Measurements from ENCODE around the gene AFDN.

The AFDN gene

GRCh38 chr6:167910652-167911051, 83.9 kb downstream of the AFDN start:
- Histone ChIP-seq H3K27ac (ENCODE audit: low read length) (no peak overlapping the region), H3K27me3 (replicated peaks; ENCODE audit: insufficient read depth, low read length) (no peaks in the 10 kb centered on the region), H3K79me2 (ENCODE audit: low read length) (no peaks in the 10 kb centered on the region), H3K4me2 (ENCODE audit: low read depth, low read length) (no peak overlapping the region), H3K9me3 (replicated peaks; ENCODE audit: insufficient read depth, low read length) (no peaks in the 10 kb centered on the region), H3K36me3 (replicated peaks; ENCODE audit: insufficient read depth, low read length) (no peaks in the 10 kb centered on the region), H4K20me1 (ENCODE audit: insufficient read depth, low read length) (no peaks in the 10 kb centered on the region), H3K4me3 (ENCODE audit: low read length) (no peak overlapping the region), H2AFZ (ENCODE audit: low read length) (no peak overlapping the region), H3K4me1 (ENCODE audit: low read length) (no peaks in the 10 kb centered on the region), H3K9me2 (replicated peaks; ENCODE audit: insufficient read depth, low read length) (no peaks in the 10 kb centered on the region), H3F3A (ENCODE audit: insufficient read depth, low read length) (no peaks in the 10 kb centered on the region), H3K9ac (ENCODE audit: low read length) (no peak overlapping the region)
- no peak for DNase-seq
- TF ChIP-seq CTCF (IDR thresholded peaks at IDR 0.05; ENCODE audit: low read length) (no peak), EZH2 (optimal IDR thresholded peaks at IDR 0.05; ENCODE audit: low read depth, low read length) (no peak), EZH2phosphoT487 (IDR thresholded peaks at IDR 0.05; ENCODE audit: low read length) (no peak)

- H3K36me3 ChIP-seq (replicated peaks; ENCODE audit: insufficient read depth, low read length), result no peaks in the 10 kb centered on the region
- no peaks in the 10 kb centered on the region for H3K27me3 ChIP-seq (replicated peaks; ENCODE audit: insufficient read depth, low read length)
- H3F3A ChIP-seq (ENCODE audit: insufficient read depth, low read length), result no peaks in the 10 kb centered on the region
- H3K9me2 ChIP-seq (replicated peaks; ENCODE audit: insufficient read depth, low read length), result no peaks in the 10 kb centered on the region
- H4K20me1 ChIP-seq (ENCODE audit: insufficient read depth, low read length), result no peaks in the 10 kb centered on the region
- H3K27ac ChIP-seq (ENCODE audit: low read length), result no peak overlapping the region
- no peaks in the 10 kb centered on the region for H3K9me3 ChIP-seq (replicated peaks; ENCODE audit: insufficient read depth, low read length)
- H2AFZ ChIP-seq (ENCODE audit: low read length), result no peak overlapping the region
- no peak for TF ChIP-seq EZH2 (optimal IDR thresholded peaks at IDR 0.05; ENCODE audit: low read depth, low read length)
- TF ChIP-seq EZH2phosphoT487 (IDR thresholded peaks at IDR 0.05; ENCODE audit: low read length), result no peak
- no peak for DNase-seq
- H3K4me2 ChIP-seq (ENCODE audit: low read depth, low read length), result no peak overlapping the region
- no peaks in the 10 kb centered on the region for H3K4me1 ChIP-seq (ENCODE audit: low read length)
- H3K4me3 ChIP-seq (ENCODE audit: low read length), result no peak overlapping the region
- no peak overlapping the region for H3K9ac ChIP-seq (ENCODE audit: low read length)
- H3K79me2 ChIP-seq (ENCODE audit: low read length), result no peaks in the 10 kb centered on the region
Observed at GRCh38 chr6:167912494-167912893, 85.8 kb downstream of the AFDN start.

GRCh38 chr6:167913699-167914098, 87.0 kb downstream of the AFDN start:
- H3K9ac ChIP-seq (ENCODE audit: low read length), result no peak overlapping the region
- no peaks in the 10 kb centered on the region for H3K9me2 ChIP-seq (replicated peaks; ENCODE audit: insufficient read depth, low read length)
- H3K4me1 ChIP-seq (ENCODE audit: low read length), result no peaks in the 10 kb centered on the region
- H2AFZ ChIP-seq (ENCODE audit: low read length), result no peak overlapping the region
- no peaks in the 10 kb centered on the region for H3K27me3 ChIP-seq (replicated peaks; ENCODE audit: insufficient read depth, low read length)
- no peaks in the 10 kb centered on the region for H3K79me2 ChIP-seq (ENCODE audit: low read length)
- DNase-seq, result no peak
- no peak for TF ChIP-seq CTCF (IDR thresholded peaks at IDR 0.05; ENCODE audit: low read length)
- no peak for TF ChIP-seq EZH2 (optimal IDR thresholded peaks at IDR 0.05; ENCODE audit: low read depth, low read length)
- TF ChIP-seq EZH2phosphoT487 (IDR thresholded peaks at IDR 0.05; ENCODE audit: low read length), result no peak
- no peaks in the 10 kb centered on the region for H3K9me3 ChIP-seq (replicated peaks; ENCODE audit: insufficient read depth, low read length)
- no peaks in the 10 kb centered on the region for H4K20me1 ChIP-seq (ENCODE audit: insufficient read depth, low read length)
- H3K4me3 ChIP-seq (ENCODE audit: low read length), result no peak overlapping the region
- H3K27ac ChIP-seq (ENCODE audit: low read length), result no peak overlapping the region
- H3F3A ChIP-seq (ENCODE audit: insufficient read depth, low read length), result no peaks in the 10 kb centered on the region
- no peak overlapping the region for H3K4me2 ChIP-seq (ENCODE audit: low read depth, low read length)
- no peaks in the 10 kb centered on the region for H3K36me3 ChIP-seq (replicated peaks; ENCODE audit: insufficient read depth, low read length)

GRCh38 chr6:167915139-167915538, 88.4 kb downstream of the AFDN start:
- H3K79me2 ChIP-seq (ENCODE audit: low read length), result no peaks in the 10 kb centered on the region
- H3K27ac ChIP-seq (ENCODE audit: low read length), result no peak overlapping the region
- no peaks in the 10 kb centered on the region for H3F3A ChIP-seq (ENCODE audit: insufficient read depth, low read length)
- H2AFZ ChIP-seq (ENCODE audit: low read length), result no peak overlapping the region
- no peaks in the 10 kb centered on the region for H3K27me3 ChIP-seq (replicated peaks; ENCODE audit: insufficient read depth, low read length)
- H3K9me2 ChIP-seq (replicated peaks; ENCODE audit: insufficient read depth, low read length), result no peaks in the 10 kb centered on the region
- no peak for TF ChIP-seq CTCF (IDR thresholded peaks at IDR 0.05; ENCODE audit: low read length)
- TF ChIP-seq EZH2phosphoT487 (IDR thresholded peaks at IDR 0.05; ENCODE audit: low read length), result no peak
- no peak for TF ChIP-seq EZH2 (optimal IDR thresholded peaks at IDR 0.05; ENCODE audit: low read depth, low read length)
- H3K9me3 ChIP-seq (replicated peaks; ENCODE audit: insufficient read depth, low read length), result no peaks in the 10 kb centered on the region
- H4K20me1 ChIP-seq (ENCODE audit: insufficient read depth, low read length), result no peaks in the 10 kb centered on the region
- no peak overlapping the region for H3K4me2 ChIP-seq (ENCODE audit: low read depth, low read length)
- no peak for DNase-seq
- no peak overlapping the region for H3K4me3 ChIP-seq (ENCODE audit: low read length)
- H3K9ac ChIP-seq (ENCODE audit: low read length), result no peak overlapping the region
- H3K36me3 ChIP-seq (replicated peaks; ENCODE audit: insufficient read depth, low read length), result no peaks in the 10 kb centered on the region
- H3K4me1 ChIP-seq (ENCODE audit: low read length), result no peaks in the 10 kb centered on the region

Measured in MM.1S (cell line).